Stomach (tissue), 4 donors: ENCODE results near the gene NTM.

Experiments
- CTCF ChIP-seq, 7 experiments: fragments of 450-650 bp in 4 of 7; fragments of 200-600 bp in 3 of 7; sonication (generic) in 3 of 7; IDR thresholded peaks; one replicate each; pipeline ENCODE4 v1.5.1; 2016 to 2019; ENCODE audit warnings: antibody characterized with exemption in 7 of 7, control low read depth in 2 of 7, mild to moderate bottlenecking in 1 of 7
- POLR2A ChIP-seq, 4 donors: fragments of 450-650 bp; IDR thresholded peaks; one replicate each; pipeline ENCODE4 v1.6.1; 2016; ENCODE audit warnings: antibody characterized with exemption in 4 of 4, control low read depth in 2 of 4, mild to moderate bottlenecking in 1 of 4, moderate library complexity in 1 of 4
- POLR2AphosphoS5 ChIP-seq, 3 donors: sonication (generic); formaldehyde crosslinking; IDR thresholded peaks; one replicate each; pipeline ENCODE4 v1.6.1; 2016; ENCODE audit warnings: antibody characterized with exemption in 3 of 3

GRCh38 chr11:132284048-132284447 is 913.6 kb downstream of the NTM start:
- TF ChIP-seq CTCF (IDR thresholded peaks at IDR 0.05) (no peak), POLR2A (IDR thresholded peaks at IDR 0.05) (no peak), POLR2AphosphoS5 (IDR thresholded peaks at IDR 0.05) (no peak)
